GM12878 (cell line): ENCODE measurements around the gene ST6GAL2. TPM values are rescaled to one million over a fixed set of nuclear protein-coding genes. Genes with fewer than 3 reads are reported as not detected.

Experiments
- ATAC-seq: fragments of 200-7000 bp; cut with Tn5 transposase; 3 replicates; pipeline ENCODE4 v1.9.1; 2020; ENCODE audit warnings: mild to moderate bottlenecking, moderate library complexity
- BruUV-seq: library from RNA; stranded (reverse); fragments of 400-500 nt; replicated peaks from 2 replicates; lab custom pipeline; 2021; lab: Mats Ljungman, UMichigan
- CTCF ChIA-PET: fragments of 300-600 bp; sonication (Branson Sonifier 250); formaldehyde crosslinking; extraction: SDS; loops from one replicate; lab custom pipeline; 2021; ENCODE audit warnings: inconsistent platforms; lab: Yijun Ruan, JAX
- POLR2A ChIA-PET: fragments of 350-600 bp; formaldehyde crosslinking; extraction: SDS; loops from one replicate; lab custom pipeline; 2021; ENCODE audit warnings: inconsistent platforms; lab: Charles Lee
- RAD21 ChIA-PET: fragments of 300-600 bp; sonication (Branson Sonifier 250); formaldehyde crosslinking; loops from one replicate; lab custom pipeline; 2023; ENCODE audit warnings: antibody characterized with exemption; ENCODE audit not compliant: unreplicated experiment; lab: Charles Lee
- SMC1A ChIA-PET: fragments of 300-600 bp; sonication (Branson Sonifier 250); formaldehyde crosslinking; loops from one replicate; lab custom pipeline; 2023; ENCODE audit not compliant: unreplicated experiment, uncharacterized antibody; lab: Charles Lee
- DNase-seq: peaks from one replicate; pipeline ENCODE4 v3.0.0-alpha.2; 2011; ENCODE audit warnings: low read depth, low spot score
- FAIRE-seq: peaks from 3 replicates; lab custom pipeline; 2011; peaks lifted over from hg19 to GRCh38; lab: Jason Lieb, UNC
- H2AFZ ChIP-seq: 2 replicates; pipeline ENCODE4 v1.6.0; 2011; ENCODE audit warnings: low read depth, low read length, control low read depth; ENCODE audit not compliant: control insufficient read depth
- H3K27ac ChIP-seq: 2 replicates; pipeline ENCODE4 v1.5.1; 2011; ENCODE audit warnings: control low read depth; ENCODE audit not compliant: control insufficient read depth, insufficient read depth
- H3K27me3 ChIP-seq, 2 experiments: replicated peaks in 1 of 2; 2 replicates each; pipeline versions ENCODE4 v1.6.0 to v1.6.1; 2011; ENCODE audit warnings: low read length in 1 of 2; ENCODE audit not compliant: control insufficient read depth in 2 of 2, insufficient read depth in 2 of 2
- H3K36me3 ChIP-seq, 2 experiments: 2 replicates each; pipeline ENCODE4 v1.5.1; 2011; ENCODE audit warnings: low read length in 1 of 2; ENCODE audit not compliant: control insufficient read depth in 2 of 2, insufficient read depth in 2 of 2
- H3K4me1 ChIP-seq: 2 replicates; pipeline ENCODE4 v1.6.1; 2011; ENCODE audit warnings: mild to moderate bottlenecking, low read length, moderate library complexity, mixed read lengths; ENCODE audit not compliant: control insufficient read depth, insufficient read depth
- H3K4me2 ChIP-seq: 2 replicates; pipeline ENCODE4 v1.6.0; 2011; ENCODE audit warnings: control low read depth; ENCODE audit not compliant: control insufficient read depth, insufficient read depth
- H3K4me3 ChIP-seq: fragments of 200-600 bp; sonication (generic); 2 replicates; pipeline ENCODE4 v1.5.1; 2016
- H3K79me2 ChIP-seq: 2 replicates; pipeline ENCODE4 v1.6.0; 2011; ENCODE audit warnings: low read length; ENCODE audit not compliant: control insufficient read depth, insufficient read depth
- H3K9ac ChIP-seq: 2 replicates; pipeline ENCODE4 v1.8.0; 2011; ENCODE audit warnings: low read length, control low read depth, mixed read lengths; ENCODE audit not compliant: control insufficient read depth, insufficient read depth
- H3K9me3 ChIP-seq: replicated peaks from 3 replicates; pipeline ENCODE4 v1.5.1; 2011; ENCODE audit warnings: mild to moderate bottlenecking, low read length; ENCODE audit not compliant: control insufficient read depth, insufficient read depth
- H4K20me1 ChIP-seq: 2 replicates; pipeline ENCODE4 v1.6.0; 2011; ENCODE audit not compliant: control insufficient read depth, insufficient read depth
- ATF7 ChIP-seq: fragments of 450-650 bp; IDR thresholded peaks from 2 replicates; pipeline ENCODE4 v1.6.1; 2016; ENCODE audit warnings: low read depth, mild to moderate bottlenecking
- CBX3 ChIP-seq: fragments of 200-600 bp; sonication (generic); IDR thresholded peaks from 2 replicates; pipeline ENCODE4 v1.6.1; 2016; ENCODE audit warnings: low read depth, borderline replicate concordance
- EGR1 ChIP-seq, 2 experiments: IDR thresholded peaks; 1 replicate in 1 of 2; 2 replicates in 1 of 2; pipeline ENCODE4 v1.6.1; 2011 to 2012; ENCODE audit warnings: low read depth in 2 of 2, low read length in 2 of 2, borderline replicate concordance in 1 of 2, mild to moderate bottlenecking in 1 of 2, moderate library complexity in 1 of 2
- JUND ChIP-seq: IDR thresholded peaks from 2 replicates; pipeline ENCODE4 v1.6.1; 2012; ENCODE audit warnings: low read depth, mild to moderate bottlenecking, low read length, improper control_type of control experiment, moderate library complexity
- MLLT1 ChIP-seq: fragments of 450-650 bp; IDR thresholded peaks from 2 replicates; pipeline ENCODE4 v1.6.1; 2016; ENCODE audit warnings: mild to moderate bottlenecking
- NFYA ChIP-seq: IDR thresholded peaks from 2 replicates; pipeline ENCODE4 v1.6.1; 2011; ENCODE audit warnings: low read depth, mild to moderate bottlenecking, low read length, improper control_type of control experiment, borderline replicate concordance
- NFYB ChIP-seq: IDR thresholded peaks from 2 replicates; pipeline ENCODE4 v1.6.1; 2011; ENCODE audit warnings: low read depth, mild to moderate bottlenecking, low read length, improper control_type of control experiment, moderate library complexity; ENCODE audit not compliant: insufficient read depth
- PAX8 ChIP-seq: fragments of 450-650 bp; IDR thresholded peaks from 2 replicates; pipeline ENCODE4 v1.6.1; 2017; ENCODE audit warnings: mild to moderate bottlenecking, moderate library complexity
- SMAD5 ChIP-seq: IDR thresholded peaks from 2 replicates; pipeline ENCODE4 v1.6.1; 2016; ENCODE audit warnings: antibody characterized with exemption, low read depth
- ZNF207 ChIP-seq: fragments of 450-650 bp; IDR thresholded peaks from 2 replicates; pipeline ENCODE4 v1.6.1; 2014; ENCODE audit warnings: antibody characterized with exemption, mild to moderate bottlenecking, borderline replicate concordance
- WGBS: methylation state at CpG from one replicate; pipeline ENCODE4 v1.1.6; 2016; ENCODE audit warnings: low lambda C conversion rate; ENCODE audit not compliant: insufficient replicate concordance, insufficient coverage; ENCODE audit errors: missing lambda C conversion rate; 5-methylcytosine and 5-hydroxymethylcytosine counted together
- in situ Hi-C: fragments of 300-500 bp; cut with MboI; formaldehyde crosslinking; loops from 9 replicates; pipeline ENCODE4 v1.14.3; 2018; ENCODE audit warnings: mixed read lengths
- intact Hi-C: fragments of 100-400 bp; cut with micrococcal nuclease; formaldehyde crosslinking; loops from one replicate; pipeline ENCODE4 v1.14.2; 2022; ENCODE audit not compliant: unreplicated experiment
- polyA plus RNA-seq, 11 experiments: library from polyadenylated mRNA; depleted of rRNA in 4 of 11; unstranded in 6 of 11; stranded (reverse) in 5 of 11; fragments of >200 nt; fragmentation: Nextera tagmentation in 4 of 11; fragmentation: Illumina TruSeq in 1 of 11; extraction: Ambion mirVana in 4 of 11; extraction: Trizol in 1 of 11; gene quantifications; 1 replicate in 1 of 11; 2 replicates in 10 of 11; pipeline versions ENCODE4 v1.2.1 to v1.2.3, GENCODE V29; 2011 to 2016; ENCODE audit warnings: inconsistent platforms in 2 of 11, missing spikeins in 2 of 11, low read depth in 1 of 11
- total RNA-seq, 4 experiments: library from RNA; depleted of rRNA in 3 of 4; stranded (reverse); fragments of >200 nt in 3 of 4; fragmentation: Illumina TruSeq in 1 of 4; extraction: Trizol in 1 of 4; gene quantifications; 2 replicates each; pipeline versions ENCODE4 v1.2.1 to v1.2.3, GENCODE V29; 2013 to 2021
- TF ChIP-seq, protein P1 (sequence below): fragments of 450-650 bp; formaldehyde crosslinking; IDR thresholded peaks from 2 replicates; pipeline ENCODE4 v1.4.0; 2020; ENCODE audit warnings: mild to moderate bottlenecking, moderate library complexity

ST6GAL2 gene
- total and polyA plus RNA-seq, 10 of the 15 experiments (the other 5 are each of a cell fraction or from before 2014, with no cell fraction given), result not detected

GRCh38 chr2:106828119-106828518, 57.8 kb downstream of the ST6GAL2 start (continued):
- no peak for TF ChIP-seq PAX8

GRCh38 chr2:106827158-106827557, 58.8 kb downstream of the ST6GAL2 start:
- intact Hi-C loops, result no loop called here
- no peak for FAIRE-seq
- no peaks in the 10 kb centered on the region for H3K9me3 ChIP-seq
- H3K79me2 ChIP-seq, result no peaks in the 10 kb centered on the region
- POLR2A ChIA-PET, result no interaction called here
- no peak for TF ChIP-seq SMAD5
- no peak for TF ChIP-seq NFYB
- no peak for TF ChIP-seq NFYA
- no peak for TF ChIP-seq CBX3
- TF ChIP-seq ZNF207, result no peak
- TF ChIP-seq, protein P1, sequence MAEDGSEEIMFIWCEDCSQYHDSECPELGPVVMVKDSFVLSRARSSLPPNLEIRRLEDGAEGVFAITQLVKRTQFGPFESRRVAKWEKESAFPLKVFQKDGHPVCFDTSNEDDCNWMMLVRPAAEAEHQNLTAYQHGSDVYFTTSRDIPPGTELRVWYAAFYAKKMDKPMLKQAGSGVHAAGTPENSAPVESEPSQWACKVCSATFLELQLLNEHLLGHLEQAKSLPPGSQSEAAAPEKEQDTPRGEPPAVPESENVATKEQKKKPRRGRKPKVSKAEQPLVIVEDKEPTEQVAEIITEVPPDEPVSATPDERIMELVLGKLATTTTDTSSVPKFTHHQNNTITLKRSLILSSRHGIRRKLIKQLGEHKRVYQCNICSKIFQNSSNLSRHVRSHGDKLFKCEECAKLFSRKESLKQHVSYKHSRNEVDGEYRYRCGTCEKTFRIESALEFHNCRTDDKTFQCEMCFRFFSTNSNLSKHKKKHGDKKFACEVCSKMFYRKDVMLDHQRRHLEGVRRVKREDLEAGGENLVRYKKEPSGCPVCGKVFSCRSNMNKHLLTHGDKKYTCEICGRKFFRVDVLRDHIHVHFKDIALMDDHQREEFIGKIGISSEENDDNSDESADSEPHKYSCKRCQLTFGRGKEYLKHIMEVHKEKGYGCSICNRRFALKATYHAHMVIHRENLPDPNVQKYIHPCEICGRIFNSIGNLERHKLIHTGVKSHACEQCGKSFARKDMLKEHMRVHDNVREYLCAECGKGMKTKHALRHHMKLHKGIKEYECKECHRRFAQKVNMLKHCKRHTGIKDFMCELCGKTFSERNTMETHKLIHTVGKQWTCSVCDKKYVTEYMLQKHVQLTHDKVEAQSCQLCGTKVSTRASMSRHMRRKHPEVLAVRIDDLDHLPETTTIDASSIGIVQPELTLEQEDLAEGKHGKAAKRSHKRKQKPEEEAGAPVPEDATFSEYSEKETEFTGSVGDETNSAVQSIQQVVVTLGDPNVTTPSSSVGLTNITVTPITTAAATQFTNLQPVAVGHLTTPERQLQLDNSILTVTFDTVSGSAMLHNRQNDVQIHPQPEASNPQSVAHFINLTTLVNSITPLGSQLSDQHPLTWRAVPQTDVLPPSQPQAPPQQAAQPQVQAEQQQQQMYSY, result no peak
- no peak for TF ChIP-seq MLLT1
- TF ChIP-seq EGR1 (IDR thresholded peaks at IDR 0.05; ENCODE audit: borderline replicate concordance in 1 of 2, low read depth in 2 of 2, low read length in 2 of 2), result no peak
- TF ChIP-seq ATF7, result no peak
- no peak for TF ChIP-seq JUND
- RAD21 ChIA-PET, result no interaction called here
- no peak overlapping the region for H2AFZ ChIP-seq
- DNase-seq, result no peak
- in situ Hi-C loops, result no loop called here
- H3K4me3 ChIP-seq, result no peak overlapping the region
- ATAC-seq, result no peak
- H3K27me3 ChIP-seq, result no peaks in the 10 kb centered on the region
- BruUV-seq, result no TSS peak
- no peaks in the 10 kb centered on the region for H3K36me3 ChIP-seq
- H3K27ac ChIP-seq, result no peak overlapping the region
- H3K9ac ChIP-seq, result no peak overlapping the region
- H4K20me1 ChIP-seq, result no peaks in the 10 kb centered on the region
- no peak overlapping the region for H3K4me2 ChIP-seq
- 13% methylated on average over 3 of the region's 3 CpGs for WGBS
- SMC1A ChIA-PET, result no interaction called here
- no peaks in the 10 kb centered on the region for H3K4me1 ChIP-seq
- CTCF ChIA-PET, result no interaction called here
